GM23248 (cell line): ENCODE measurements around the gene GPS2.

ENCODE experiments used
- EZH2 ChIP-seq: fragments of 200-600 bp; sonication (generic); IDR thresholded peaks from 2 replicates; pipeline ENCODE4 v1.6.1; 2018; ENCODE audit warnings: antibody characterized with exemption, mild to moderate bottlenecking; ENCODE audit not compliant: insufficient read depth, poor library complexity, severe bottlenecking
- EZH2phosphoT487 ChIP-seq: fragments of 200-600 bp; sonication (generic); IDR thresholded peaks from 2 replicates; pipeline ENCODE4 v1.6.1; 2018; ENCODE audit warnings: antibody characterized with exemption, moderate library complexity, mild to moderate bottlenecking, low read depth; ENCODE audit not compliant: insufficient read depth

GRCh38 chr17:7295230-7296180 lies 19.7 kb downstream of the GPS2 start:
- TF ChIP-seq EZH2phosphoT487, result no peak
- no peak for TF ChIP-seq EZH2
